ENCODE data around the gene TIGD4. TPM values are rescaled to one million over a fixed set of nuclear protein-coding genes. Genes with fewer than 3 reads are reported as not detected.

The TIGD4 gene
- total and polyA plus RNA-seq, 4 donors: 0.02 to 0.42 (median 0.23) TPM

- WGBS: 44% methylated on average over 2 of the region's 2 CpGs
- no peak for TF ChIP-seq REST (IDR thresholded peaks at IDR 0.05)
- no peak for TF ChIP-seq RAD21 (IDR thresholded peaks at IDR 0.05)
- TF ChIP-seq HNF4G (IDR thresholded peaks at IDR 0.05): no peak
- TF ChIP-seq SP1 (IDR thresholded peaks at IDR 0.05): no peak
- TF ChIP-seq CTCF (IDR thresholded peaks at IDR 0.05; ENCODE audit: low read depth, low read length, missing input control): no peak
- no peak overlapping the region for H3K27ac ChIP-seq (ENCODE audit: low read depth in 1 of 2, low read length in 2 of 2)
These were observed 50.1 kb downstream of the TIGD4 start for GRCh38 chr4:152729466-152729865.

GRCh38 chr4:152728343-152728742 lies 51.2 kb downstream of the TIGD4 start:
- Histone ChIP-seq H3K36me3 (ENCODE audit: control insufficient read depth in 4 of 4, insufficient read depth in 3 of 4, low read depth in 1 of 4, low read length in 3 of 4) (no peaks in the 10 kb centered on the region), H3K4me3 (ENCODE audit: low read depth in 1 of 3, low read length in 3 of 3) (no peak overlapping the region), H3K27ac (ENCODE audit: low read depth in 1 of 2, low read length in 2 of 2) (no peak overlapping the region), H3K9me3 (ENCODE audit: control insufficient read depth in 4 of 4, low read length in 3 of 4) (no peaks in the 10 kb centered on the region), H3K4me1 (ENCODE audit: control insufficient read depth in 4 of 4, insufficient read depth in 4 of 4, low read length in 3 of 4) (no peaks in the 10 kb centered on the region), H3K9ac (ENCODE audit: low read depth in 1 of 2, low read length in 2 of 2) (no peak overlapping the region), H3K27me3 (ENCODE audit: control insufficient read depth in 4 of 4, insufficient read depth in 4 of 4, low read length in 3 of 4) (no peaks in the 10 kb centered on the region)
- TF ChIP-seq GABPA (IDR thresholded peaks at IDR 0.05 in 1 of 2, conservative IDR thresholded peaks at IDR 0.05 in 1 of 2): no peak
- no peak for TF ChIP-seq SP1 (IDR thresholded peaks at IDR 0.05)
- no peak for TF ChIP-seq TAF1 (conservative IDR thresholded peaks at IDR 0.05)
- TF ChIP-seq NR2F2 (IDR thresholded peaks at IDR 0.05): no peak
- TF ChIP-seq FOXA1 (IDR thresholded peaks at IDR 0.05): no peak
- TF ChIP-seq EGR1 (IDR thresholded peaks at IDR 0.05; ENCODE audit: low read depth in 2 of 2): no peak
- 94% methylated on average over 1 of the region's 1 CpG for WGBS
- no peak for DNase-seq (ENCODE audit: low spot score)

More at GRCh38 chr4:152729466-152729865, 50.1 kb downstream of the TIGD4 start:
- DNase-seq (ENCODE audit: low spot score): no peak
- Histone ChIP-seq H3K36me3 (ENCODE audit: control insufficient read depth in 4 of 4, insufficient read depth in 3 of 4, low read depth in 1 of 4, low read length in 3 of 4) (no peaks in the 10 kb centered on the region), H3K27me3 (ENCODE audit: control insufficient read depth in 4 of 4, insufficient read depth in 4 of 4, low read length in 3 of 4) (no peaks in the 10 kb centered on the region), H3K9me3 (ENCODE audit: control insufficient read depth in 4 of 4, low read length in 3 of 4) (no peaks in the 10 kb centered on the region), H3K4me1 (ENCODE audit: control insufficient read depth in 4 of 4, insufficient read depth in 4 of 4, low read length in 3 of 4) (no peaks in the 10 kb centered on the region), H3K4me3 (ENCODE audit: low read depth in 1 of 3, low read length in 3 of 3) (no peak overlapping the region), H3K9ac (ENCODE audit: low read depth in 1 of 2, low read length in 2 of 2) (no peak overlapping the region)

GRCh38 chr4:152727784-152728183 lies 51.7 kb downstream of the TIGD4 start:
- H3K4me3 ChIP-seq (ENCODE audit: low read depth in 1 of 3, low read length in 3 of 3): no peak overlapping the region
- no peaks in the 10 kb centered on the region for H3K36me3 ChIP-seq (ENCODE audit: control insufficient read depth in 4 of 4, insufficient read depth in 3 of 4, low read depth in 1 of 4, low read length in 3 of 4)
- no peak overlapping the region for H3K27ac ChIP-seq (ENCODE audit: low read depth in 1 of 2, low read length in 2 of 2)
- no peaks in the 10 kb centered on the region for H3K4me1 ChIP-seq (ENCODE audit: control insufficient read depth in 4 of 4, insufficient read depth in 4 of 4, low read length in 3 of 4)
- DNase-seq (ENCODE audit: low spot score): no peak
- no peak for TF ChIP-seq HNF4A (conservative IDR thresholded peaks at IDR 0.05)
- no peak for TF ChIP-seq FOXA1 (IDR thresholded peaks at IDR 0.05)
- TF ChIP-seq MAX (IDR thresholded peaks at IDR 0.05): no peak
- TF ChIP-seq CTCF (IDR thresholded peaks at IDR 0.05; ENCODE audit: low read depth, low read length, missing input control): no peak
- no peak for TF ChIP-seq GABPA (IDR thresholded peaks at IDR 0.05 in 1 of 2, conservative IDR thresholded peaks at IDR 0.05 in 1 of 2)
- TF ChIP-seq SP1 (IDR thresholded peaks at IDR 0.05): no peak
- no peak for TF ChIP-seq ZBTB33 (IDR thresholded peaks at IDR 0.05)
- TF ChIP-seq EGR1 (IDR thresholded peaks at IDR 0.05; ENCODE audit: low read depth in 2 of 2): no peak
- TF ChIP-seq NR2F2 (IDR thresholded peaks at IDR 0.05): no peak
- TF ChIP-seq RAD21 (IDR thresholded peaks at IDR 0.05): no peak
- no peak for TF ChIP-seq YY1 (IDR thresholded peaks at IDR 0.05)
- TF ChIP-seq RXRA (IDR thresholded peaks at IDR 0.05): no peak
- TF ChIP-seq HNF4G (IDR thresholded peaks at IDR 0.05): no peak
- TF ChIP-seq JUND (IDR thresholded peaks at IDR 0.05): no peak
- no peak for TF ChIP-seq FOXA2 (IDR thresholded peaks at IDR 0.05)
- no peak for TF ChIP-seq ATF3 (IDR thresholded peaks at IDR 0.05)
- no peaks in the 10 kb centered on the region for H3K27me3 ChIP-seq (ENCODE audit: control insufficient read depth in 4 of 4, insufficient read depth in 4 of 4, low read length in 3 of 4)
- no peak overlapping the region for H3K9ac ChIP-seq (ENCODE audit: low read depth in 1 of 2, low read length in 2 of 2)
- 51% methylated on average over 1 of the region's 1 CpG for WGBS
- no peaks in the 10 kb centered on the region for H3K9me3 ChIP-seq (ENCODE audit: control insufficient read depth in 4 of 4, low read length in 3 of 4)
